HG02678 (cell line): Measurements from ENCODE around the gene LTC4S.
"Not testable (repeated sequence)": the region's sequence is repeated elsewhere in the genome, so short reads cannot be mapped to it uniquely, and the experiment has no call there.

Experiments used
- ATAC-seq: cut with Tn5 transposase; IDR thresholded peaks from one replicate; pipeline ENCODE4 v1.9.1; 2021; ENCODE audit warnings: mild to moderate bottlenecking, moderate library complexity; ENCODE audit not compliant: unreplicated experiment

The LTC4S gene

GRCh38 chr5:179769271-179769670, 24.5 kb upstream of the LTC4S start:
- ATAC-seq = no peak

GRCh38 chr5:179769796-179770195, 24.0 kb upstream of the LTC4S start:
- ATAC-seq = no peak

- ATAC-seq = no peak
Measured at GRCh38 chr5:179771311-179771895, 22.4 kb upstream of the LTC4S start.

- ATAC-seq = no peak
Measured at GRCh38 chr5:179772351-179772750, 21.4 kb upstream of the LTC4S start.

- no peak for ATAC-seq
Measured at GRCh38 chr5:179773686-179774040, 20.1 kb upstream of the LTC4S start.

- ATAC-seq = no peak
Measured at GRCh38 chr5:179774442-179774841, 19.3 kb upstream of the LTC4S start.

- ATAC-seq = no peak
Measured at GRCh38 chr5:179776411-179776938, 17.3 kb upstream of the LTC4S start.

GRCh38 chr5:179777456-179777855, 16.3 kb upstream of the LTC4S start:
- no peak for ATAC-seq

- ATAC-seq = no peak
Measured at GRCh38 chr5:179777909-179778308, 15.9 kb upstream of the LTC4S start.

GRCh38 chr5:179778591-179778990, 15.2 kb upstream of the LTC4S start:
- no peak for ATAC-seq

- ATAC-seq = no peak
Measured at GRCh38 chr5:179779826-179780225, 14.0 kb upstream of the LTC4S start.

GRCh38 chr5:179780362-179780761, 13.4 kb upstream of the LTC4S start:
- no peak for ATAC-seq

GRCh38 chr5:179781846-179782245, 11.9 kb upstream of the LTC4S start:
- ATAC-seq = no peak

GRCh38 chr5:179783128-179783527, 10.7 kb upstream of the LTC4S start:
- ATAC-seq = no peak

GRCh38 chr5:179786861-179787260, 6.9 kb upstream of the LTC4S start:
- no peak for ATAC-seq

GRCh38 chr5:179788193-179788854, 5.5 kb upstream of the LTC4S start:
- ATAC-seq = no peak

GRCh38 chr5:179789278-179789677, 4.5 kb upstream of the LTC4S start:
- ATAC-seq = not testable (repeated sequence)

GRCh38 chr5:179791881-179792611, 1.7 kb upstream of the LTC4S start:
- ATAC-seq = no peak

- no peak for ATAC-seq
Measured at GRCh38 chr5:179792612-179793467, 946 bp upstream of the LTC4S start.

- no peak for ATAC-seq
Measured at GRCh38 chr5:179794171-179794570, 385 bp downstream of the LTC4S start.

GRCh38 chr5:179794575-179794974, 789 bp downstream of the LTC4S start:
- ATAC-seq = no peak
